Measurements from ENCODE around the gene STK32B.

Gene STK32B

DNA sequence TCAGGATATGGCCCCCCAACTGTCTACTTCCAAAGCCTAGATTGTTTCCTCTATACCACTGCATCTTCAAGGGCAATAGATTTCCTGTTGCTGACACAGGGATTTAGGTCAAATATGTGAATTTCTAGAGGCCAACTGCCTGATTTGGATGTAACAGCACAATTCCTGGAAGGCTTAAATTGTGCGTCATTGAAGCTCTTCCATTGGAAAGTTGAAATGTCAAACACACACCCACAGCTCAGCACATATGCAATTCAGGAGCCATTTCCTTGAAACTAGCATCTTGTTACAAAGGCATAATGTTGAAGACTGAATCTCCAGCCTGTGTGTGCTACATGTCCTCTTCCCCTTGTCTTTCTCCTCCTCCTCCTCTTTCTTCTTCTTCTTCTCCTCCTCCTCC lies 158.6 kb downstream of the STK32B start:
- TF ChIP-seq, protein P1, sequence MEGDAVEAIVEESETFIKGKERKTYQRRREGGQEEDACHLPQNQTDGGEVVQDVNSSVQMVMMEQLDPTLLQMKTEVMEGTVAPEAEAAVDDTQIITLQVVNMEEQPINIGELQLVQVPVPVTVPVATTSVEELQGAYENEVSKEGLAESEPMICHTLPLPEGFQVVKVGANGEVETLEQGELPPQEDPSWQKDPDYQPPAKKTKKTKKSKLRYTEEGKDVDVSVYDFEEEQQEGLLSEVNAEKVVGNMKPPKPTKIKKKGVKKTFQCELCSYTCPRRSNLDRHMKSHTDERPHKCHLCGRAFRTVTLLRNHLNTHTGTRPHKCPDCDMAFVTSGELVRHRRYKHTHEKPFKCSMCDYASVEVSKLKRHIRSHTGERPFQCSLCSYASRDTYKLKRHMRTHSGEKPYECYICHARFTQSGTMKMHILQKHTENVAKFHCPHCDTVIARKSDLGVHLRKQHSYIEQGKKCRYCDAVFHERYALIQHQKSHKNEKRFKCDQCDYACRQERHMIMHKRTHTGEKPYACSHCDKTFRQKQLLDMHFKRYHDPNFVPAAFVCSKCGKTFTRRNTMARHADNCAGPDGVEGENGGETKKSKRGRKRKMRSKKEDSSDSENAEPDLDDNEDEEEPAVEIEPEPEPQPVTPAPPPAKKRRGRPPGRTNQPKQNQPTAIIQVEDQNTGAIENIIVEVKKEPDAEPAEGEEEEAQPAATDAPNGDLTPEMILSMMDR (conservative IDR thresholded peaks at IDR 0.05) = no peak
- no peak overlapping the region for H3K27ac ChIP-seq

DNA sequence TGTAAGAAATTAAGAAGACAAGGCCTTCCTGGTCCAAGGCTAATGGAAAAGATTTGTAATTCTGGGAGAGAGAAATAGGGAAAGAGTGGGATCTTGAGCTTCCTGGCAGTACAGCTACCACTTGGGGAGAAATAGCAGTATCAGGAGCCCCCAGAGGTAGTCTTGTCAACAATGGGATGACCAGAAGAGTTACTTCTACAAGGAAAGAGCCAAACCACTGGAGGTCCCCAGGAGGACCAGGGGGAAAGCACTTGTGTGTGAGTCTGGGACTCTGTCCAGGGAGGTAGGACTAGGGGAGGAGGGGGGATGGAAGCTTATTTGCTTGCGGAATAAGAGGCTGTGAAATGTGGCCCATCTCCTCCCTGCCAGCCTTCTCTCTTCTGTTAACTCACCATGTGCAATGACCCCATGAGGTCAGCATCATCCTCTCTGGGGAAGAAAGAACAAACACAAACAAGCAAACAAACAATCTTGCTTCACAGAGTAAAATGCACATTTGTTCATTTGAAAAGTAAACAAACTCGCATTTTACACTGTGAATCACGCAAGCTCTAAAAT lies 160.1 kb downstream of the STK32B start:
- TF ChIP-seq, protein P1 (conservative IDR thresholded peaks at IDR 0.05) = no peak
- no peak overlapping the region for H3K27ac ChIP-seq

DNA sequence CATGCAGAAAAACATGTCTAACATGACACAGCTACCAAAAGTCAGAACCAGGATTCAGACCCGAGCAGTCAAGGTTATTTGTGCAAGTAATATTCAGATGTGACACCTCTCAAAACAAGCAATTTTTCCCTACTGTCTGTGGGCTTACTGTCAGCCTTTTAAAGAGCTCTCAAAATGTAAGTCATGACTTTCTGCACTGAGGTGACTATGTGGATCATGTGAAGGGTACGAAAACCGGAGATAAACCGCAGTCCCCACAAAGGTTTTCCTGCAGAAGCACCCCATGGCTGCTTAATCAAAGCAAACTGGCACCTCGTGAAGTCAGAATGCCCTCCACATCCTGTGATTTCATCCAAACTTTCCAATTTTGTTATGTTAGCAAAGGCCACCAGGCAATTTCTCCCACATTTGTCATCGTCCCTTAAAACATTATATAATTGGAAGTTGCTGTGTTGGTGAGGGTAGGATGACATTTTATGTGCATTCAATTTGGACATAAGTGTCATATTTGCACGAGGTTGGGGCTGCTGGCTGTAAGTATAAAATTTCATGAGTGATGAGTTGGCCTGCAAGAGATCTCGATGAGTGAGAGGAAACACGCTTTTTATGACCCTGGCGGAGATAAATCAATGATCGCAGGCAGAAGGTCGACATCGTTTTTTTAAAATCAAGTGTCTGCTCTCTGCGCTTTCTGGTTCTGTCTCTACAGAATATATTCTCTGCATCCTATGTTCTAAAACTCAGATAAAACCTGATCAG lies 161.2 kb downstream of the STK32B start:
- TF ChIP-seq, protein P1 (conservative IDR thresholded peaks at IDR 0.05) = no peak
- no peak overlapping the region for H3K27ac ChIP-seq

DNA sequence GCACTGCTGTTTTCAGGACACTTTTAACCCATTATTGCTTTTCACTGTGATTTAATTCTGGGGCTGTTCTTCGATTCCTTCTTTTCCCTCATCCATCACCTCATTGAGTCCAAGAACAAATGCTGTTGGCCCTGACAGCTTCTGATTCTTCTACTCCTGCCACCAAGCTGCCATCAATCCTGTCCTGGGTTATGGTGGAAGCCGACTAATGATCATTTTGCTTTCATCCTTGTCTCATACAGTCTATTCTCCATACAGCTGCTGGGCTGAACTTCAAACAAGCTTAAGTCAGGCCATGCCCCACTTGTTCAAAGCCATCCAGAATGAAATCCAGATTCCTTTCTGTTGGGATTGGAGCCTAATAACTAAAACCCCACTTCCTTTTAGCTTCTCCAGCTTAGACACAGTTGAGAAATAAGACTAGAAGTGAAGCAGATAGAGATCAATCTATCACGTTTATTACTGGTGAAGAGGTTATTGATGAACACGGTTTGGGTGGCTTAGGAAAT lies 161.9 kb downstream of the STK32B start:
- H3K27ac ChIP-seq = no peak overlapping the region
- TF ChIP-seq, protein P1 (conservative IDR thresholded peaks at IDR 0.05) = no peak

DNA sequence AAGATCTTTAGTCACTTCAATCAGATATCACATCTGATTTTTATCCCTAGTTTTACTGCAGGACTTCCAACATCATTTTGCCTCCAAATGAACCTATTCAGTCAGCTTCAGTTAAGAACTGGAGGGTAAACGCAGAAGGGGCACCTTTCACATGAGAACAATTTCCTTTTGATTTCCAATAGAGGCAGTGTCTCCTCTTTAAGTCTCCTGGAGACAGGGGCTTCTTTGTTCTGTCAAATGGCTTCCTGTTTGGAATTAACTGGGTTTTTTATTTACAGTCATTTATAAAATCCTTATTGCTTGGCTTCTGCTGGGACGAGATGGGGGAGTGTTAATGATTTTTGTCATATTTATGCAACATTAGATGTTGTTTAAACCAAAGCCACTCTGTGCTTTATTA lies 164.0 kb downstream of the STK32B start:
- no peak overlapping the region for H3K27ac ChIP-seq
- TF ChIP-seq, protein P1 (conservative IDR thresholded peaks at IDR 0.05) = no peak

DNA sequence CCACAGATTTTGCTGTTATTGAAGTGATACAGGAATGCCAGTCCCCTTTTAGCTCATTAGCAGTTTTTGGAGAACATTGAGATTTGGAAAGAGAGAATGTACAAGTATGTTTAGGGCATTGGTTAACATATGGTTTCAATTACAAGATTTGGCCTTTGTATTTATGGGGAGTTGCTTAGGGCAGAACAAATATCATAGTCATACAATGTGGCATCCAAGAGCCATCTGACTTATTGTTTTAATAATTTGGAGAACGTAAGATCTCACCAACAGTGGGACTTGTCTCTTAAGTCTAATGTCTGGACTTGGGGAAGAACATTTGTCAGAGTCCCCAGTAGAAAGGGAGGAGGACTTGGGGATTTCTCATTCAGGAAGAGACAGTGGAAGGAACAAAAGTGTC lies 166.1 kb downstream of the STK32B start:
- TF ChIP-seq, protein P1 (conservative IDR thresholded peaks at IDR 0.05) = no peak
- H3K27ac ChIP-seq = no peak overlapping the region

DNA sequence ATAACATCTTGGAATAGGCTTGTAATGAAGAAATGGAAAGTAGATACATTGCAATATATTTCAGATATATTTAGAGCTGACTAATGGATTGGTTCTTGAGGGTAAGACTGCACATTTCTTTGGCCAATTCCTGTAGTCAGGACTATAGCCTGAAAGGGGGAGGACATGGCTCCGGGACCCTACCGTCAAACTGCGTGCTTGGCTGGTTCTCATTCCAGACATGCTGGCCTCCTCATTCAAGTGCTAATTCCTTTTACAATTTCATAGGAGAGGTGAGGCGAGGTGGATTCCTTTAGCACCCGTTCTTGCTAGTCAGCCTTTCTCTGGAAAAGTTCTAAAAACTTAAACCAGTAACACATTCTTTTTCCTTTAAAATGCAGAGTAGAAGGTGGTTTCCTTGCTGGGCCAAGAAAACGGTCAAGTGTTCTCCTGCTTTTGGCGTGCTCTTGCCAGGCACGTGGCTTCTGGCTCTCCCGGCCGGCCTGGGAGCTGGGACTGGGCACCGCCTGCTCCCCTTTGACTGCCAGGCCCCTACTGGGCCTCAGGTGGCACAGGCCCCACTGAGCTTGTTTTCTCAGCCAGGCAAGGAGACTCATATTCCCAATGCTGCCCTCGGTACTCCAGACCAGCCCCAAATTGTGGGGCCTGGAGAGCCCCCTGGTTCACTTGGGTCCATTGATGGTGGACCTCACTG lies 167.2 kb downstream of the STK32B start:
- TF ChIP-seq, protein P1 (conservative IDR thresholded peaks at IDR 0.05) = no peak
- H3K27ac ChIP-seq = no peak overlapping the region; the same call in 1 of the 2 replicates
